22Rv1 (cell line): ENCODE measurements around the gene BCKDHB.

Source experiments
- CTCF ChIP-seq: fragments of 450-650 bp; IDR thresholded peaks from 2 replicates; pipeline ENCODE4 v1.5.1; 2017; ENCODE audit warnings: mild to moderate bottlenecking
- ZFX ChIP-seq: fragments of 450-650 bp; IDR thresholded peaks from 2 replicates; pipeline ENCODE4 v1.6.1; 2017; ENCODE audit warnings: antibody characterized with exemption, borderline replicate concordance

DNA sequence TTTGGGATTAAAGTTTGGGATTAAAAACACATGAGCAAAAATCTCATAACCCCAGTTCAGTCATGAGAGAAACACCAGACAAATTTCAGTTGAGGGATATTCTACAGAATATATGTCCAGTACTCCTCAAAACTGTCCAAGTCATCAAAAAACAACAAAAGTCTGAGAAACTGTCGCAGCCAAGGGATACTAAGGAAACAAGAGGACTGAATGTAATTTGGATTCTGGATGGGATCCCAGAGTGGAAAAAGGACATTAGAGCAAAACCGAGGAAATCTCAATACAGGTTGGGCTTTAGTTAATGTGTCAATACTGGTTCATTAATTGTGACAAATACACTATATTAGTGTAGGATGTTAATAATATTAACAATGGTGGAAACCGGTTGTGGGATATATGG lies 219.3 kb downstream of the BCKDHB start:
- TF ChIP-seq CTCF (no peak), ZFX (no peak)
